GM23338 (cell line): ENCODE measurements around the gene LDHD.

Source experiments
- JUNB ChIP-seq: IDR thresholded peaks from one replicate; pipeline ENCODE4 v1.6.1; 2016; ENCODE audit warnings: antibody characterized with exemption; ENCODE audit not compliant: unreplicated experiment
- ZNF114 ChIP-seq: fragments of 250-450 bp; sonication (Bioruptor Pico); IDR thresholded peaks from 2 replicates; pipeline ENCODE4 v1.5.0; 2020; ENCODE audit warnings: mild to moderate bottlenecking, moderate library complexity
- TF ChIP-seq, protein P1 (sequence below), 2 experiments: fragments of 200-600 bp in 1 of 2; sonication (generic) in 1 of 2; conservative IDR thresholded peaks; 2 replicates each; pipeline versions ENCODE4 v1.5.1 to v1.6.1; 2016 to 2017; ENCODE audit warnings: antibody characterized with exemption in 2 of 2, low read depth in 2 of 2, mild to moderate bottlenecking in 2 of 2, moderate library complexity in 1 of 2
- TF ChIP-seq, protein P2 (sequence below): IDR thresholded peaks from one replicate; pipeline ENCODE4 v1.6.1; 2018; ENCODE audit warnings: antibody characterized with exemption; ENCODE audit not compliant: unreplicated experiment

DNA sequence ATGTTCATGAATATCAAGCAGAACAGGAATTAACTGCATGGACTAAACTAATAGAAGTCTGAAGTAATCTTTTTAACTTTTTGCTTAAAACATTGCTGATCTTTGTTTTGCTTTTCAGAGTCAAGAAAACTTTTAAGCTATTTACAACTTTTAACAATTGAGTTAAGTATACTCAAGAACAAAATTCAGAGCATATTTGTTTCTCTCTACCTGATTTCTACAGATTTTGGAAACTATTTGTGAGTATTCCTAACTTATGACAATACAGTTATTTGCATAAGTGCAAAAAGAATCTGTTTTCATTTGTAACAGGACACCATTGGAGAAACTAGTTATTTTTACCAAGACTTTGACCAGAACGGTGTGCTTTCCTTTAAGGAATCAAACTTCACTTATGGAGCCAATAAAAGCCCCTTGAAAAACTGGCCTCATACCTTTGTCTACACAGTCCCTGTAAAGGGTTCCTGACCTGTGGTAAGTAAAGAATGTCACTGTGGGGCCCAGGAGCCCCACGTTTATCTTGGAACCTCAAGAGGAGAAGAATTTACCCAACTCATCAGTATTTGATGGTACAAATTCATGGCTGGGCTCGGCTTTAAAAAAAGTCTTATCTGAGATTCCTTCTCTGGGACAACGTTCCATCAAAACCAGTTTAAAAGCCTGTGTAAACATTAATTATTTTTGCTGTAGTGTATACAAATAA lies 11.3 kb upstream of the LDHD start:
- TF ChIP-seq, protein P1, sequence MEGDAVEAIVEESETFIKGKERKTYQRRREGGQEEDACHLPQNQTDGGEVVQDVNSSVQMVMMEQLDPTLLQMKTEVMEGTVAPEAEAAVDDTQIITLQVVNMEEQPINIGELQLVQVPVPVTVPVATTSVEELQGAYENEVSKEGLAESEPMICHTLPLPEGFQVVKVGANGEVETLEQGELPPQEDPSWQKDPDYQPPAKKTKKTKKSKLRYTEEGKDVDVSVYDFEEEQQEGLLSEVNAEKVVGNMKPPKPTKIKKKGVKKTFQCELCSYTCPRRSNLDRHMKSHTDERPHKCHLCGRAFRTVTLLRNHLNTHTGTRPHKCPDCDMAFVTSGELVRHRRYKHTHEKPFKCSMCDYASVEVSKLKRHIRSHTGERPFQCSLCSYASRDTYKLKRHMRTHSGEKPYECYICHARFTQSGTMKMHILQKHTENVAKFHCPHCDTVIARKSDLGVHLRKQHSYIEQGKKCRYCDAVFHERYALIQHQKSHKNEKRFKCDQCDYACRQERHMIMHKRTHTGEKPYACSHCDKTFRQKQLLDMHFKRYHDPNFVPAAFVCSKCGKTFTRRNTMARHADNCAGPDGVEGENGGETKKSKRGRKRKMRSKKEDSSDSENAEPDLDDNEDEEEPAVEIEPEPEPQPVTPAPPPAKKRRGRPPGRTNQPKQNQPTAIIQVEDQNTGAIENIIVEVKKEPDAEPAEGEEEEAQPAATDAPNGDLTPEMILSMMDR (conservative IDR thresholded peaks at IDR 0.05; ENCODE audit: low read depth in 2 of 2), result no peak
- TF ChIP-seq ZNF114 (CRISPR knock-in tag) (no peak), JUNB (no peak)
- TF ChIP-seq, protein P2, sequence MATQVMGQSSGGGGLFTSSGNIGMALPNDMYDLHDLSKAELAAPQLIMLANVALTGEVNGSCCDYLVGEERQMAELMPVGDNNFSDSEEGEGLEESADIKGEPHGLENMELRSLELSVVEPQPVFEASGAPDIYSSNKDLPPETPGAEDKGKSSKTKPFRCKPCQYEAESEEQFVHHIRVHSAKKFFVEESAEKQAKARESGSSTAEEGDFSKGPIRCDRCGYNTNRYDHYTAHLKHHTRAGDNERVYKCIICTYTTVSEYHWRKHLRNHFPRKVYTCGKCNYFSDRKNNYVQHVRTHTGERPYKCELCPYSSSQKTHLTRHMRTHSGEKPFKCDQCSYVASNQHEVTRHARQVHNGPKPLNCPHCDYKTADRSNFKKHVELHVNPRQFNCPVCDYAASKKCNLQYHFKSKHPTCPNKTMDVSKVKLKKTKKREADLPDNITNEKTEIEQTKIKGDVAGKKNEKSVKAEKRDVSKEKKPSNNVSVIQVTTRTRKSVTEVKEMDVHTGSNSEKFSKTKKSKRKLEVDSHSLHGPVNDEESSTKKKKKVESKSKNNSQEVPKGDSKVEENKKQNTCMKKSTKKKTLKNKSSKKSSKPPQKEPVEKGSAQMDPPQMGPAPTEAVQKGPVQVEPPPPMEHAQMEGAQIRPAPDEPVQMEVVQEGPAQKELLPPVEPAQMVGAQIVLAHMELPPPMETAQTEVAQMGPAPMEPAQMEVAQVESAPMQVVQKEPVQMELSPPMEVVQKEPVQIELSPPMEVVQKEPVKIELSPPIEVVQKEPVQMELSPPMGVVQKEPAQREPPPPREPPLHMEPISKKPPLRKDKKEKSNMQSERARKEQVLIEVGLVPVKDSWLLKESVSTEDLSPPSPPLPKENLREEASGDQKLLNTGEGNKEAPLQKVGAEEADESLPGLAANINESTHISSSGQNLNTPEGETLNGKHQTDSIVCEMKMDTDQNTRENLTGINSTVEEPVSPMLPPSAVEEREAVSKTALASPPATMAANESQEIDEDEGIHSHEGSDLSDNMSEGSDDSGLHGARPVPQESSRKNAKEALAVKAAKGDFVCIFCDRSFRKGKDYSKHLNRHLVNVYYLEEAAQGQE, result no peak
